Medulla oblongata (tissue), 1 donor: Measurements from ENCODE around the gene SIRT3.
"Not testable (repeated sequence)": the region's sequence is repeated elsewhere in the genome, so short reads cannot be mapped to it uniquely, and the experiment has no call there.

Experiments used
- DNase-seq: peaks from one replicate; pipeline ENCODE4 v3.0.0-alpha.2; 2015; ENCODE audit errors: extremely low spot score

The SIRT3 gene

DNA sequence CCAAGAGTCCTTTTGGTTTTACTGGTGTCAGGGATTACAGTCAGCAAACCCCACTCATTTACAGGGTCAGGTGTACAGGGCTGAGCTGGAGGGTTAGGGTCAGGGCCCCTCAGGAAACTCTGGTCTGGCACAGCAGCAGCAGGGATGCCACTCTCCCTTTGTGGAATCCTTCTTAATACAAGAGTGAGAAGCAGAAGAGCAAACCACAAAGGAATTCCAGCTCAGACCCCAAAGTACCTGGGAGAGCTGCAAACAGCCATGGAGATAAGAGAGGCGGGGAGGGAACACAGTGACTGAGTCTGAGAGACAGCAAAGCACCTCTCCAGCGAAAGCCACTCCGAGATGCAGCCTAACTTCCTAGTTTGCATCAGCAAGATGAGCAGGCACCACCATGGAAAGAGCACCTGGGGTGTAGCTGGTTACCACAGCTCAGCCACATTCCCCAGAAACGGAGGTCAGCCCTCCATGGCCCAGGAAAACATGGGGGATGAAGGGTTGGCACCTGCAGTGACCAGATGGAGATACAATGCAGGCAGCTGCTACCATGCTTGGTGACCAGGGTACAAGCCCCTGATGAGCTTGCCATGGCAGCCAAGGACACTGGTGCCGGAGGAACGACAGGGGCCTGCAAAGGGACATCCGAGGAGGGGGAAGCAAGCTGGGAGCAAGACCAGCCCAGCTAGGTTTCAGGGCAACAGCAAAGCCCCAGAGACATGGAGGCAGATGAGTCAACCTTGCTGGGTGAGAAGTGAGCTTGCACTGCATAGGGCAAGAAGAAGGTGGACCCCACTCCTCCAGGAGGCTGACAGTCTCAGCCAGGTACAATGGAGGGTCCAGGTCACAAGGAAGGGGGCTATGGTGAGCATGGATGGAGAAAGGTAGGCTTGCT lies 32.8 kb downstream of the SIRT3 start:
- DNase-seq, result no peak

DNA sequence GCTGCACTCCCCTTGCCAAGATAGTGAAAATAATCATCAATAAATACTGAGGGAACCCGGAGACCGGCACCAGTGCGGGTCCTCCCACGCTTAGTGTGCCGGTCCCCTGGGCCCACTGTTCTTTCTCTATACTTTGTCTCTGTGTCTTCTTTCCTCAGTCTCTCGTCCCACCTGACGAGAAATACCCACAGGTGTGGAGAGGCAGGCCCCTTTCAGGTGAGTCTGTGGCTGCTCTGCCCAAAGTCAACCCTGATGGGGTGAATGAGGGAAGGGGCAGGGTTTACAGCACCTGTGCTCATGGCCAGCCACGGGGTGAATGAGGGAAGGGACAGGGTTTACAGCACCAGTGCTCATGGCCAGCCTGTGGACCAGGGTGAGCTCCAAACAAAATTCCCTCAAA lies 33.7 kb downstream of the SIRT3 start:
- DNase-seq, result no peak

DNA sequence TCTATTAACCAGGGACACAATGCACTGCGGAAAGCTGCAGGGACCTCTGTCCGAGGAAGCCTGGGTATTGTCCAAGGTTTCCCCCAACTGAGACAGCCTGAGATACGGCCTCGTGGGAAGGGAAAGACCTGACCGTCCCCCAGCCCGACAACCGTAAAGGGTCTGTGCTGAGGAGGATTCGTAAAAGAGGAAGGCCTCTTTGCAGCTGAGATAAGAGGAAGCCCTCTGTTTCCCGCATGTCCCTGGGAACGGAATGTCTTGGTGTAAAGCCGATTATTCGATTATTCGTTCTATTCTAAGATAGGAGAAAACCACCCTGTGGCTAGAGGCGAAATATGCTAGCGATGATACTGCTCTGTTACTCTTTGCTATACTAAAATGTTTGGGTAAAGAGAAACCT lies 34.2 kb downstream of the SIRT3 start:
- no peak for DNase-seq

DNA sequence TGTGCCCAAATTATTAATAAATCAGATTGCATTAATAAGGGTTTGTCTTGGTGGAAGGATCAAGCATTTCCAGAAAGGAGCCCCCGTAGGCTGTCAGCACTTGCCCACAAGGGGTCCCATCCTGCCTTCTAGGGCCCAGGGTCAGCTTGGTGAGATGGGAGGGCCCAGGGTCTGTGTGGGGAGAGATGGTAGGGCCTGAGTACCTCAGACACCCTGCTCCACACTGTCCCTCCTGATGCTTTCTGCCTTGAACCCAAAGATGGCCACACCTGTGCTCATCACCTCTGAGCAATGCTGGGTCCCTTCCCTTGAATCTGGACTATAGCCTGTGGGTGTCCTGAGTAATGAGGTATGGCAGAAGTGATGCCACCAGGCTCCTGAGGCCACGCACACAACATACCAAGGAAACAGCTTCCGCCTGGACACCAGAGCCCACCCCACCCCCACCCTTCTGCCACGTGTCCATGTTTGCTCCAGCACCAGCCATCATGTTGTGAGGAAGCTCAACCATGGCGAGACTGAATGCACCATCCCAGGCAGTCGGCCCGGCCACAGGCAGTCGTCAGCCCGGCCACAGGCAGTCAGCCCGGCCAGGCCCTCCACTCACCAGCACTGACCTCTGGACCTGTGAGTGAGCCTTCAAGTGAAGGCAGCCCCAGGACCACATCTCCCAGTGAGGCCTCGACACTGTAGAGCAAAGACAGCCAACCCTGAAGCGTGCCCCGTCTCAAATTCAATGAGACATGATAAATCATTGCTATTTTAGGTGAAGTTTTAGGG lies 35.7 kb downstream of the SIRT3 start:
- DNase-seq, result no peak

DNA sequence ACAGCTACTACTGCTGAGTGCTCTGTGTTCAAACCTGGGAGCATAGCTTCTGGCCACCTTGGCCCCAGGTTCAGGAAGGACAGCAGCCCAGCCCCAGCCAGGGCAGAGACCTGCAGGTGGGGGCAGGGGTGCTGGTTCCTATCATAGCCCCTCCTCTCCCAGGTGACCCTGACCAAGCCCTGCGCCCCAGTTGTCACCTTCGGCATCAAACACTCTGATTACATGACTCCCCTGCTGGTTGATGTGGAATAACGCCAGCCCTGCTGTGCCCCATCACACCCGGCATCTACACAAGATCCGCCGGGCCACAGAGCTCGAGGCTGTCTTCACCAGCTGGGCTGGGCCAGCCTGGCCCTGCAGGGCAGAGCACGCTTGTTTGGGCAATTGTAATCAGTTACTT lies 36.4 kb downstream of the SIRT3 start:
- no peak for DNase-seq

DNA sequence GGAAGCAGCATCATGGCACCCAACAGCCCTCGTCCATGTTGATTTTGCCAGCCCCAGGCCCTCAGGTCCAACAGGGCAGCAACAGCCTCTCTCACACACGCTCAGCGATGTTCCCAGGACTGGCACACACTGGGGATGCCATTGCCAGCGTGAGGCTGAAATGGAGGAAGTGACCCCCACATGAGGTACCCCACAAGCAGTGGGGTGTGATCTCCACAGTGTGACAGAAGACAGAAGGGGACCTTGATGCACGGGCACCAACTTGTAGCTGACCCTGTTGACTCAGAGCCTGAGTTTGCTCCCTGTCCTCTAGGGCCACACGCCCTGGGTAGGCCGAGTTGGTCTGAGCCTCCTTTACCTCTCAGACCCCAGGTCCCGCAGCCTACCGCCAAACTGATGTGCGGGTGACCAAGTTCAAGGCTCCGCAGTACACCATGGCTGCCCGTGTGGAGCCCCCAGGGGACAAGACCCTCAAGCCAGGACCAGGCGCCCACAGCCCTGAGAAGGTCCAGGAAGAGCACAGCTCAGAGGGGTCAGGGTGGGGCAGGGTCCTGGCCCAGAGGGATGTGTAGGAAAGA lies 37.0 kb downstream of the SIRT3 start:
- no peak for DNase-seq

DNA sequence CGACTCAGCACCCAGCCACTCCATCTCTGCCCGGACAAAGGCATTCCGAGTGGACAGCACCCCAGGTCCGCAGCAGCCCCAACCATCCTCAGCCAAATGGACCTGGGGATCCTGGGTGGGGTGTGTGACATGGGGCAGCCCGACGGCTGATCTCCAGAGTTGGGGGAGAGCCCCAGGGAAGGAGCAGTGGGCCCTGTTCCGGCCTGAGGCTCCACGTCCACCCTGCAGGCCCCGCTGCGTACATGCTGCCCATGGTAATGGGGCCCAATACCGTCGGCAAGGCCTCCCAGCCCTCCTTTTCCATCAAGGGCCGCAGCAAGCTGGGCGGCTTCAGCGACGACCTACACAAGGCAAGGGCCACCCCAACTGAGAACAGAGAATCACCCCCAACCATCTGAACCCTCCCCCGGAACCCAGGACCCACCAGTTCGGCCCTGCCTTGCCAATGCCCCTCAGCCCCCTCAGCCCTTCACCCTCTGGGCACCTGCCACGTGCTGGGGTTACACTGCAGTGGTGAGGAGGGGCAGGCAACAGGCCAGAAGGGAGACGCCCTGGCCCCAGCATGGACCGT lies 37.8 kb downstream of the SIRT3 start:
- no peak for DNase-seq

DNA sequence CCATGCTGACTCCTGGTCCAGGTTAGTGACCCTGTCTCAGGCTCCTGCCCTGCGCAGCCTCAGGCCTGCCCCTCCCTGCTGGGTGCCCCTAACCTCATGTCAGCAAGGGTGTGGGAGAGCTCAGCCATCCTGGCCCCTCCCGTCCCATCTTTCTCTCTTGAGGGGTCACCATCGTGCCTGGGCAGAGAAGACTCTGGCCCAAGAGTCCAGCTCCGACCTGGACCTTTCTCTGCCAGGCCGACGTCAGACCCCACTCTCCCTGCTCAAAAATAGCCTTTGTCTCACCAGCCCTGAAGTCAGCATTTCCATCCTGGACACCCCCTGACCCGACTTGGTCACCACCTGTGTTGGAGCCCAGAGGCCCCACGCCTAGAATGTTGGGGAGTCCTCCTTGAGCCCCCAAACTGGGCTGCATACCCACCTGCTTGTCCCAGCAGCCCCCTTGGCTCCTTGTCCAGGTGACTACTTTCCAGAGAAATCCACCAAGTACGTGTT lies 38.4 kb downstream of the SIRT3 start:
- no peak for DNase-seq

DNA sequence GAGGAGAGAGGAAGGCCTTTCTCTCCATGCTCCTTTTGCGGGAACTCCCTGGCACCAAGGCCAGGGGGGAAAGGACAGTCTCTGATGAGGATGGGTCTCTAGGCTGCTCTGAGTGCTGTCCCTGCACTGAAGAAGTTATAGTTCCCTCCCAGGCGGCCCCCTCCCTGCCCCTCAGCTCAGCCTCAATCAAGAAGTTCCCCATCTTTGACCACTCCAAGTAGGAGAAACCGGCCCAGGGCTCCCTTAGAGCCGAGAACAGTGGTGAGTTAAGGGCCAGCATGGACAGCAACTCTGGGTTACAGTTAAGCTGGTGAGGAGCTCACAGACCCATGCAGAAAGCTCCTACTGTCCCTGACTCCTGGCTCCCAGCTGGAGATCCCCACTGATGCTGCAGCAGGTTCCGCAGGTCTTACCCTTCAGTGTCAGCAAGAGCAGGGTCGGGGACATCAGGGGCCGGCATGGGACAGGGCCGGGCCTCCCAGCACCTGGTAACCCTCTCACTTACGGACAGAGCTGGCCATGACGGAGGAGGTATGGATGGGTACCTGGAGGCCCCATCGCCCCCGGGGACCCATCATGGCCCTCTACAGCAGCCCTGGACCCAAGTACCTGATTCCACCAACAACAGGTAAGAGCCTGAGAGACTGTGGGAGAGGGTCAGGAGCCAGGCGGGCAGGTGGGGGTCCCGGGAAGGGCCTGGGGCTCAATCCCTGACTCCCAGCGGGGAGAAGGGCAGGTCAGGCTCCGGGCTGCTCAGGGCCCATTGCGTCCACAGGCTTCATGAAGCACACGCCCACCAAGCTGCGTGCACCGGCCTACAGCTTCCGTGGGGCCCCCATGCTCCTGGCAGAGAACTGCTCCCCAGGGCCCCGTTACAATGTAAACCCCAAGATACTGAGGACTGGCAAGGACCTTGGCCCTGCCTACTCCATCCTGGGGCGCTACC lies 39.1 kb downstream of the SIRT3 start:
- DNase-seq, result no peak

DNA sequence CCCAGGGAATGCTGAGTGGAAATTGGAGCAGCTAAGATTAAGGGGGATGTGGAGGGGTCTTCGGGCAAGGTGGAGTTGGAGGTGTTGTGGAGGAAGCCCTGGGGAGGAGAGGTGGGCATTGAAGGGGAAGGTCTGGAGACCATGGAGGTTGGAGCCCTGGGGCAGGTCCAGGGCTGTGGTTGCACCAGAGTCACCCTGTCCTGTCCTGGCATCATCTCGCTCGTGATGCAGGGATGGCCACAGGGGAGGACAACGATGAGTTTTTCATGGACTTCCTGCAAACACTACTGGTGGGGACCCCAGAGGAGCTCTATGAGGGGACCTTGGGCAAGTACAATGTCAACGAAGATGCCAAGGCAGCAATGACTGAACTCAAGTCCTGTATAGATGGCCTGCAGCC lies 42.7 kb downstream of the SIRT3 start:
- DNase-seq, result not testable (repeated sequence)

DNA sequence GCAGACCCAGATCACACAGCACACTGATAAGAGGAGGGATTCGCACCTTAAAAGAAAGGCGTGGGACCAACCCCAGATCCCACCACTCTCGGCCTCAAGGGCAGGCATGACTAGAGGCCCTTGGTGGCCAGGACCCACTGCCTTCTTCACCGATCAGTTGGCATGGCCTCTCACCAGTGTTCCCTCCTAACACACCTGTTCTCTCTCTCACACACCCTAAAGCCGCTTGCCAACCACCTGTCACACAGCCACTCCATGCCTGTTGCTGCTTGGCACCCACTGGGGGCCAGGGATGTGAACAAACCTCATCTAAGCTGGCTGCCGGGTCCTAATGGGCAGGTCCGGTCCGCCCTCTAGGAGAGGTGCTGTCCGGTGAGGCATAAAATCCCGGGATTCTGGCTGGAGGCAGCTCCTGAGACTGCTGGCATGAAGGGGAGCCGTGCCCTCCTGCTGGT lies 43.4 kb downstream of the SIRT3 start, which contains the start of gene SCGB1C1:
Gene SCGB1C1, plus strand, starts transcription at position 405 of the 455 bp plus-strand sequence. Its CDS starts 22 bp downstream, at position 427.
- not testable (repeated sequence) for DNase-seq

DNA sequence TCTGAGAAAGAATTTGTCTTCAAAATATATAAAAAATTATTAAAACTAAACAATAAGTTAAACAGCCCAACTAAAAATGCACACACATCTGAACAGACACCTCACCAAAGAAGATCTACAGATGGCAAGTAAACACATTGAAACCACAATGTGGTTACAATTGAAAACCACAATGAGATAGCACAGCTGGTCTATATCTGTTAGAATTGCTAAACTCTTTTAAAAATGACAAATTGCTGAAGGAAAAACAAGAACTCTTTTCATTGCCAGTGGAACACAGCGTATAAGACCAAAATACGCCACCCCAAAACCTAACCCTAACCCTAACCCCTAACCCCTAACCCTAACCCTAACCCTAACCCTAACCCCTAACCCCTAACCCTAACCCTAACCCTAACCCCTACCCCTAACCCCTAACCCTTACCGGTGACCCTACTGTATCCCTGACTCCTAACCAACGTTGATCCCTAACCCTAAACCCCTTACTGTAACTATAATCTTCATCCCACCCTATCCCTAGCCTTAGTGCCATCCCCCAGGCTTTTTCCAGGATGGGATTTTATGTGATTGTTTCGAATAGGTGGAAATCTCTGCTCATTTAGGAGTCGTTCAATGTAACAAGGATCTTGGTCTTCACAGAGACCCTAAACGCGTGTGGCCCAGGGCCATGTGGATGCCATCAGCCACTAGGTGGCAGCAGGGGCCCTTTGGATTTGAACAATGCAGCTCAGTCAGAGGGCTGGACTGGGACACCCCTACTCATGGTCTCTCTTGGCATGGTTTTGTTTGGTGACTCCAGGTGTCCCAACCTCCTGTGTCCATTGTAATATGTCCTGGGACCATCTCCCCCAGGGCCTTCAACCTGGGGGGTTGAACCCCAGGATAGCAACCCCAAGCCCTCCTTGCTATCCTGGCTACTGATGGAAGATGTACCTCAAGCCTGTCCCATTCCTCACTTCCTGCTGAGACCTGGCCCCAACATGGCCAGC lies 44.4 kb downstream of the SIRT3 start:
- not testable (repeated sequence) for DNase-seq

DNA sequence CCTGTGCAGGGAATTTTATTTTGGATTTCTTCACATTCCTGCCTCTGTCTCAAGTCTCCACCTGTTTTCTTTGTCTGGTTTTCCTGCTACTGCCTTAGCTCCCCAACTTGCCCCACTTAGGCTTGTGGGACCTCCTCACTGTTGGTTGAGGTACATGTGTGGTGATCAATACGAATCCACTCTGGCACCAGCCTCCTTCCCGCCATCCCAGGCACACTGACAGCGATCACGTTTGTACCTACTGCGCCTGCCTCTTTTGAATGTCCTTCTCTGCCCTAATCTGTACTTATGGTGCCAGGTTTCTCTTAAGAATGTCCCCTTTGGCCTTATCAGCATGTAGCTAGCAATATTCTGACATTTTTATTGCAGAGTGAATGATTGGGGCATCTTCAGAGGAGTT lies 45.6 kb downstream of the SIRT3 start:
- not testable (repeated sequence) for DNase-seq

DNA sequence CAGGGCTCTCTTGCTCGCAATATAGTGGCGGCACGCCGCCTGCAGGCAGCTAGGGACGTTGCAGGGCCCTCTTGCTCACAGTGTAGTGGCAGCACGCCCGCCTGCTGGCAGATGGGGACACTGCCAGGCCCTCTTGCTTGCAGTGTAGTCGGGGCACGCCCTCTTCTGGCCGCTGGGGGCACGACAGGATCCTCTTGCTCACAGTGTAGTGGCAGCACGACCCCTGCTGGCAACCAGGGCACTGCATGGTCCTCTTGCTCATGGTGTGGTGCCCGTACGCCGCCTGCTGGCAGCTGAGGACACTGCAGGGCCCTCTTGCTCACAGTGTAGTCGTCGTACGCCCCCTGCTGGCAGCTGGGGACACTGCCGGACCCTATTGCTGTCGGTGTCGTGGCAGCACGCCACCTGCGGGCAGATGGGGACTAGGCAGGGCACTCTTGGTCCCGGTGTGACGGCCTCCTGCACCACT lies 46.3 kb downstream of the SIRT3 start:
- not testable (repeated sequence) for DNase-seq

DNA sequence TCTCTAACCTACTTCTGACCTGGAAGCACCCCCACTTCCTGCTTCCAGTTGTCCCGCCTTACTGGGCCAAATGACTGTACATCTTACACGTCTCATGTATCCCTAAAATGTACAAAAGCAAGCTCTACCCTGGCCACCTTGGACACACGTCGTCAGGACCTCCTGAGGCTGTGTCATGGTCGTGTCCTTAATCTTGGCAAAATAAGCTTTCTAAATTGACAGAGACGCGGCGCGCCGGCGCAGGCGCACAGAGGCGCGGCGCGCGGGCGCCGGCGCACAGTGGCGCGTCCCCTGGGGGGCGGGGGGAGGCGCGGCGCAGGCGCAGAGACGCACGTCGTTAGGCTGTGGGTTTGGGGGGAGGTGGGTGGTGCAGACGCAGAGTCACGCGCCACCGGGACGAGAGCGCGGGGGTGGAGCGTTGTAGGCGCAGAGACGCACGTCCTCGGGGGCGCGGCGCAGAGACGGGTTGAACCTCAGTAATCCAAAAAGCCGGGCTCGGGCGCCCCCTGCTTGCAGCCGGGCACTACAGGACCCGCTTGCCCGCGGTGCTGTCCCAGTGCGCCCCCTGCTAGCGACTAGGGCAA lies 46.9 kb downstream of the SIRT3 start:
- not testable (repeated sequence) for DNase-seq

DNA sequence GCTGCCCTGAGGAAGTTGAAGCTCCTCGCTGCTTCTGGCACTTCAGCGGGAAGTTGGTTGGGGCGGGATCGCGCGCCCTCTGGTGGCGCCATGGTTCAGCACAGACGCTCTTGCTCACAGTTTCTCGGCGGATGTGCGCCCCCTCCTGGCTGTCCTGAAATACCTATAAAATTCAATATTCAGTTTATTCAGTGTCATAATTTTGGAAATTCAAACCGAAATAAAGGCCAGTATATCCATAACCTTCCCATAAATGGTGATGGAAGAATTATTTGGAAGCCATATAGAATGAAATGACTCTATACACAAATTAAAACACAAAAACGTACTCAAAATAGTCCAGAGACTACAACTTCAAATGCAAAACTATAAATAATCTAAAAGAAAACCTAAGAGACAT lies 55.9 kb downstream of the SIRT3 start:
- not testable (repeated sequence) for DNase-seq
